K562 (cell line): ENCODE data around the gene RILP. TPM values are rescaled to one million over a fixed set of nuclear protein-coding genes. Genes with fewer than 3 reads are reported as not detected.

Experiments
- ATAC-seq: fragments of 200-7000 bp; cut with Tn5 transposase; 3 replicates; pipeline ENCODE4 v1.9.1; 2020; ENCODE audit warnings: moderate library complexity
- BruUV-seq: library from RNA; stranded (reverse); fragments of 400-500 nt; replicated peaks from 2 replicates; lab custom pipeline; 2021; lab: Mats Ljungman, UMichigan
- CTCF ChIA-PET: fragments of 300-600 bp; formaldehyde crosslinking; extraction: SDS; loops from one replicate; lab custom pipeline; 2021; ENCODE audit warnings: low intra/inter-chr PET ratio; lab: Yijun Ruan, JAX
- POLR2A ChIA-PET: fragments of 300-600, 350-650 bp; sonication (Branson Sonifier 250); formaldehyde crosslinking; extraction: SDS; loops from one replicate; lab custom pipeline; 2021; ENCODE audit warnings: antibody characterized with exemption, inconsistent platforms; lab: Yijun Ruan, JAX
- DNase-seq, 4 experiments: peaks; one replicate each; pipeline versions ENCODE4 v3.0.0 to v3.0.0-alpha.2; 2011 to 2018; ENCODE audit warnings: low spot score in 3 of 4, mixed read lengths in 3 of 4; ENCODE audit errors: extremely low read depth in 1 of 4
- FAIRE-seq: peaks from 2 replicates; lab custom pipeline; 2011; peaks lifted over from hg19 to GRCh38; lab: Jason Lieb, UNC
- H2AFZ ChIP-seq: 2 replicates; pipeline ENCODE4 v1.6.0; 2011; ENCODE audit warnings: low read depth, low read length, control low read depth, inconsistent platforms
- H3K27ac ChIP-seq: fragments of 200-600 bp; 3 replicates; pipeline ENCODE4 v1.8.0; 2011; ENCODE audit warnings: low read depth, mild to moderate bottlenecking, control low read depth, inconsistent platforms, low read length, moderate library complexity, mixed read lengths; ENCODE audit errors: extremely low read depth
- H3K27me3 ChIP-seq, 2 experiments: fragments of 300-600 bp in 1 of 2; 2 replicates in 1 of 2; 3 replicates in 1 of 2; pipeline versions ENCODE4 v1.6.0 to v1.8.0; 2011; ENCODE audit warnings: inconsistent platforms in 2 of 2, low read length in 2 of 2, mild to moderate bottlenecking in 1 of 2, mixed read lengths in 1 of 2, moderate library complexity in 1 of 2; ENCODE audit not compliant: control insufficient read depth in 2 of 2, insufficient read depth in 2 of 2
- H3K36me3 ChIP-seq: fragments of 300-600 bp; 3 replicates; pipeline ENCODE4 v1.8.0; 2011; ENCODE audit warnings: mild to moderate bottlenecking, low read length, inconsistent platforms; ENCODE audit not compliant: control insufficient read depth, insufficient read depth
- H3K4me1 ChIP-seq, 2 experiments: fragments of 200-600 bp in 1 of 2; replicated peaks in 1 of 2; 2 replicates in 1 of 2; 3 replicates in 1 of 2; pipeline versions ENCODE4 v1.5.1 to v1.8.0; 2011; ENCODE audit warnings: inconsistent platforms in 2 of 2, low read length in 2 of 2, mild to moderate bottlenecking in 1 of 2, mixed read lengths in 1 of 2, moderate library complexity in 1 of 2; ENCODE audit not compliant: control insufficient read depth in 2 of 2, insufficient read depth in 2 of 2
- H3K4me2 ChIP-seq: 2 replicates; pipeline ENCODE4 v1.6.1; 2011; ENCODE audit warnings: low read length, control low read depth, inconsistent platforms, mixed read lengths; ENCODE audit not compliant: insufficient read depth
- H3K4me3 ChIP-seq: fragments of 200-600 bp; sonication (generic), shearing (Covaris generic); 2 replicates; pipeline ENCODE4 v1.5.1; 2016; ENCODE audit warnings: control low read depth, inconsistent platforms
- H3K79me2 ChIP-seq: fragments of 200-600 bp; 3 replicates; pipeline ENCODE4 v1.8.0; 2011; ENCODE audit warnings: low read length, inconsistent platforms; ENCODE audit not compliant: control insufficient read depth, insufficient read depth
- H3K9ac ChIP-seq, 2 experiments: 2 replicates each; pipeline versions ENCODE4 v1.6.0 to v1.6.1; 2011; ENCODE audit warnings: low read depth in 2 of 2, low read length in 2 of 2, control low read depth in 1 of 2, inconsistent platforms in 1 of 2, mild to moderate bottlenecking in 1 of 2, mixed read lengths in 1 of 2; ENCODE audit not compliant: insufficient read depth in 1 of 2
- H3K9me1 ChIP-seq: one replicate; pipeline ENCODE4 v1.6.0; 2011; ENCODE audit warnings: inconsistent platforms, mild to moderate bottlenecking, low read length, moderate library complexity; ENCODE audit not compliant: control insufficient read depth, insufficient read depth
- H3K9me3 ChIP-seq: replicated peaks from 2 replicates; pipeline ENCODE4 v1.5.1; 2011; ENCODE audit warnings: low read depth, low read length, inconsistent platforms; ENCODE audit not compliant: control insufficient read depth, insufficient read depth
- H4K20me1 ChIP-seq: replicated peaks from 2 replicates; pipeline ENCODE4 v1.6.1; 2011; ENCODE audit warnings: low read length, inconsistent platforms, mixed read lengths; ENCODE audit not compliant: control insufficient read depth, insufficient read depth
- CBX1 ChIP-seq: sonication (generic); IDR thresholded peaks from 2 replicates; pipeline ENCODE4 v1.6.1; 2016; ENCODE audit warnings: antibody characterized with exemption, low read depth, mild to moderate bottlenecking
- EP400 ChIP-seq: fragments of 450-650 bp; IDR thresholded peaks from 2 replicates; pipeline ENCODE4 v1.6.1; 2017; ENCODE audit warnings: antibody characterized with exemption, mild to moderate bottlenecking, moderate library complexity
- PML ChIP-seq: IDR thresholded peaks from 2 replicates; pipeline ENCODE4 v1.6.1; 2012; ENCODE audit warnings: low read length, inconsistent platforms
- SMAD4 ChIP-seq: fragments of 250-450 bp; sonication (Bioruptor Pico); conservative IDR thresholded peaks from 2 replicates; pipeline ENCODE4 v1.8.0; 2021; ENCODE audit warnings: inconsistent platforms, mild to moderate bottlenecking, moderate library complexity
- TCF3 ChIP-seq: sonication (generic); formaldehyde crosslinking; IDR thresholded peaks from 2 replicates; pipeline ENCODE4 v1.4.0; 2020; ENCODE audit warnings: mild to moderate bottlenecking, missing genetic modification reagents
- TEAD1 ChIP-seq, 2 experiments: fragments of 450-650 bp in 1 of 2; sonication (generic) in 1 of 2; formaldehyde crosslinking; IDR thresholded peaks; 2 replicates each; pipeline versions ENCODE4 v1.4.0 to v1.8.0; 2020 to 2022; ENCODE audit warnings: mild to moderate bottlenecking in 2 of 2, missing genetic modification reagents in 1 of 2
- U2AF1 ChIP-seq: fragments of 200-400 bp; formaldehyde crosslinking; optimal IDR thresholded peaks from 2 replicates; pipeline ENCODE3; 2017; ENCODE audit warnings: mild to moderate bottlenecking, low read depth, low read length, moderate library complexity
- WGBS: fragments of 100-300 bp; shearing (Covaris generic); methylation state at CpG from one replicate; pipeline ENCODE4 v1.1.6; 2016; ENCODE audit warnings: low coverage, mixed read lengths; ENCODE audit not compliant: insufficient coverage; ENCODE audit errors: missing lambda C conversion rate; 5-methylcytosine and 5-hydroxymethylcytosine counted together
- in situ Hi-C: fragments of 300-500 bp; cut with MboI; formaldehyde crosslinking; loops from 4 replicates; pipeline ENCODE4 v1.15.0; 2018; ENCODE audit warnings: inconsistent platforms, mixed read lengths
- intact Hi-C: fragments of 100-400 bp; cut with micrococcal nuclease; formaldehyde crosslinking; loops from 2 replicates; pipeline ENCODE4 v1.14.2; 2022
- polyA plus RNA-seq, 8 experiments: library from polyadenylated mRNA; depleted of rRNA in 4 of 8; stranded (reverse) in 5 of 8; unstranded in 3 of 8; fragments of >200 nt; fragmentation: Nextera tagmentation in 2 of 8; fragmentation: Illumina TruSeq in 1 of 8; extraction: Ambion mirVana in 2 of 8; extraction: Trizol in 1 of 8; gene quantifications; 2 replicates each; pipeline versions ENCODE4 v1.2.1 to v1.2.3, GENCODE V29; 2011 to 2014; ENCODE audit warnings: inconsistent platforms in 1 of 8, missing spikeins in 1 of 8
- total RNA-seq, 7 experiments: library from RNA; depleted of rRNA in 6 of 7; stranded (reverse); fragments of >200 nt in 6 of 7; fragmentation: Illumina TruSeq in 2 of 7; extraction: Trizol in 2 of 7; gene quantifications; 2 replicates each; pipeline versions ENCODE4 v1.2.1 to v1.2.3, GENCODE V29; 2011 to 2021; ENCODE audit warnings: low replicate concordance in 1 of 7
- TF ChIP-seq, protein P1 (sequence below): fragments of 450-650 bp; formaldehyde crosslinking; IDR thresholded peaks from 2 replicates; pipeline ENCODE4 v1.4.0; 2022; ENCODE audit warnings: missing genetic modification characterization

Gene RILP
- total and polyA plus RNA-seq, 9 of the 15 experiments (the other 6 are each of a cell fraction or from before 2014, with no cell fraction given) = 0.75 to 54.9 (median 27.8) TPM

DNA sequence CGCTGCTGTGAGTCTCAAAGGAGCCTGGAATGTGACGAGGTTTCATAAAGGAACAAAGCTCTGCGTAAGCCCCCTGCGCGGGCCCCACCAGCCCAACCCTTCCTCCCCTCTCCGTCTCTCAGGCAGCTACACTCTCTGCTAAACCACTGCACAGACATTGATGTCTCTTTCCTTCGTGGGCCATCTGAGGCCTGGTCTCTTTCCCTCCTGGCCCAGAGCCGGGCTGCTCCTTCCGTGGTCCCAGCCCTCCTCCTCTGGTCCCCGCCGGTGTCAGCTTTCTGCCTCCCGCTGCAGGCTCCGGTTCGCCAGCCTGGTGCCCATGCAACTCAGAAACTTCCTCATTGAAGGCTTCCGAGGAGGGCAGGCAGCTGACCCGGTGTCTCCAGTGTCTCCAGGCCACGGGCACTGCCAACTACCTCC lies 11.5 kb downstream of the RILP start:
- H2AFZ ChIP-seq = no peak overlapping the region
- no peaks in the 10 kb centered on the region for H3K9me3 ChIP-seq
- H3K9me1 ChIP-seq = no peaks in the 10 kb centered on the region
- H3K36me3 ChIP-seq = no peaks in the 10 kb centered on the region
- no peak for DNase-seq
- no peaks in the 10 kb centered on the region for H4K20me1 ChIP-seq
- WGBS = 61% methylated on average over 8 of the region's 17 CpGs
- no peak for ATAC-seq
- BruUV-seq = no TSS peak
- H3K9ac ChIP-seq = no peak overlapping the region
- FAIRE-seq = no peak
- H3K4me3 ChIP-seq = no peak overlapping the region
- no peaks in the 10 kb centered on the region for H3K27me3 ChIP-seq
- in situ Hi-C loops (no loop called here), intact Hi-C loops (no loop called here)
- CTCF ChIA-PET = no interaction called here
- POLR2A ChIA-PET = interaction anchor here (0.6 kb wide), 1 partner anchor 11 kb away, joined by 3 read pairs; the partner anchor contains the start of gene RILP
- no peak overlapping the region for H3K27ac ChIP-seq
- H3K79me2 ChIP-seq = no peaks in the 10 kb centered on the region
- peaks cover 0 to 29% of the 10 kb centered on the region in 2 experiments; a peak in 2 of 5 replicates for H3K4me1 ChIP-seq
- no peak overlapping the region for H3K4me2 ChIP-seq
- TF ChIP-seq, protein P1, sequence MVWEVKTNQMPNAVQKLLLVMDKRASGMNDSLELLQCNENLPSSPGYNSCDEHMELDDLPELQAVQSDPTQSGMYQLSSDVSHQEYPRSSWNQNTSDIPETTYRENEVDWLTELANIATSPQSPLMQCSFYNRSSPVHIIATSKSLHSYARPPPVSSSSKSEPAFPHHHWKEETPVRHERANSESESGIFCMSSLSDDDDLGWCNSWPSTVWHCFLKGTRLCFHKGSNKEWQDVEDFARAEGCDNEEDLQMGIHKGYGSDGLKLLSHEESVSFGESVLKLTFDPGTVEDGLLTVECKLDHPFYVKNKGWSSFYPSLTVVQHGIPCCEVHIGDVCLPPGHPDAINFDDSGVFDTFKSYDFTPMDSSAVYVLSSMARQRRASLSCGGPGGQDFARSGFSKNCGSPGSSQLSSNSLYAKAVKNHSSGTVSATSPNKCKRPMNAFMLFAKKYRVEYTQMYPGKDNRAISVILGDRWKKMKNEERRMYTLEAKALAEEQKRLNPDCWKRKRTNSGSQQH = no peak
- no peak for TF ChIP-seq PML
- TF ChIP-seq EP400 = no peak
- TF ChIP-seq TEAD1 (CRISPR knock-in tag; IDR thresholded peaks at IDR 0.05) = no peak
- no peak for TF ChIP-seq CBX1
- TF ChIP-seq SMAD4 = no peak
- no peak for TF ChIP-seq U2AF1
- no peak for TF ChIP-seq TCF3
